ENCODE measurements around the gene LRRN2. TPM values are rescaled to one million over a fixed set of nuclear protein-coding genes. Genes with fewer than 3 reads are reported as not detected.

The LRRN2 gene
- total RNA-seq, 1 experiment from 2014 or later = 5.3 TPM

DNA sequence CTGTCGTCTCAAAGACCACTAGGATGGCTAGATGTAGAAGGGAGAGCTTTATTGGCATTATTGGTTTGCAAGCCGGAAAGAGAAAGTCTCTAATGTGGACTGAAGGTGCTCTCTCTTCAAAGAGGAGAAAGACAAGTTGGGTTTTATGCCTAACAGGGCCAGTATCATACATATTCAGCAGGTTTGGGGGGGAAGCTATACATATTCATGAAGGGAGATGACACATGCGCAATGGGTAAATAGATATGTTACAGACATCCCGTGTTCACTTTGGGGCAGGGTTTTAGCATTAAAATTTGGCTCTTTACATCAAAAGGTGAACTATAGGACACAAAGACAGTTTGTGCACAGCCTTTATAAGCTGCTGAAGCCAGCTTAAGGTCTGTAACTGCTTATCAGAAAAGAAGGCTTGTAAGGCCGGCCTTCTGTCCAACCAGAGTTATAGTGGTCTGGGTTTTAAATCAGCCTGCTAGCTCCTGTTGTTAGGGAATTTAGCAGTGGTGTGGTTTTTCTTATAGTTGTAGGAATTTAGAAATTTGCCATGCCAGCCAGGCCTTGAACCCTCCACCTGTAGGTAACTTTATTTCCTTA lies 46.5 kb upstream of the LRRN2 start:
- ChIA-PET POLR2A (no interaction called here), CTCF (interaction anchor here (1.2 to 2.8 kb wide), 4 partner anchors 14 to 75 kb away, joined by 6 to 23 read pairs (median 10); no protein-coding TSS in a partner anchor)
- TF ChIP-seq ZNF138 (CRISPR knock-in tag; conservative IDR thresholded peaks at IDR 0.05) (no peak), ATF1 (CRISPR knock-in tag; IDR thresholded peaks at IDR 0.05) (no peak), EMX1 (CRISPR knock-in tag; IDR thresholded peaks at IDR 0.05) (no peak), HMGA2 (CRISPR knock-in tag; IDR thresholded peaks at IDR 0.05) (no peak), ERG (CRISPR knock-in tag; IDR thresholded peaks at IDR 0.05) (no peak), IRF1 (CRISPR knock-in tag; IDR thresholded peaks at IDR 0.05) (no peak), NR2C2 (CRISPR knock-in tag; IDR thresholded peaks at IDR 0.05) (no peak), HMGXB4 (CRISPR knock-in tag; IDR thresholded peaks at IDR 0.05) (no peak), E2F5 (CRISPR knock-in tag; IDR thresholded peaks at IDR 0.05) (no peak)
- H3K27ac Mint-ChIP-seq = no peak overlapping the region
- H3K9me3 Mint-ChIP-seq = peaks cover 3% of the 10 kb centered on the region; the same call in 1 of the 2 replicates
- ATAC-seq = no peak
- no peak overlapping the region for H3K4me3 Mint-ChIP-seq
- peaks cover 27% of the 10 kb centered on the region for H3K4me1 Mint-ChIP-seq
- DNase-seq (ENCODE audit: low spot score) = no peak
- no peaks in the 10 kb centered on the region for H3K36me3 Mint-ChIP-seq
- peaks cover 49% of the 10 kb centered on the region for H3K27me3 Mint-ChIP-seq (ENCODE audit: low read depth)

DNA sequence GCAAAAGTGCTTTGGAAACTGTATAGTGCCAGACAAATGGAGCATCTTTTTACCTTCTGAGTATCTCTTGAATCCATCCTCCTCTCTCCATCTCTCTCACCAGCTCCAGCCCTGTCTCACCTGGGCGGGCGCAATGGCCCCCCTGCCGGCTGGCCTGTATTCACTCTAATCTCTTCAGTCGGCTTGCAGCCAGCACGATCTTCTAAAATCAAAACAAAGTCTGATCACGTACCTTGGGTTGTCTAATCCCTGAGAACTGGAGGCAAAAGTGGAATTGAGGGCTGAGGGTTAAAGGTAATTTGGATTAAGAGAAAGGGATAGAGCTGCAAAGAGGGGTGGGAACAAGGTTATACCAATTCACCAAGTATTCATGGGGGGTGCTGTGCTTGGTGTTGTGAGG lies 46.0 kb upstream of the LRRN2 start:
- Mint-ChIP-seq H3K27ac (no peak overlapping the region), H3K4me1 (peaks cover 27% of the 10 kb centered on the region), H3K27me3 (ENCODE audit: low read depth) (peaks cover 48% of the 10 kb centered on the region), H3K9me3 (no peaks in the 10 kb centered on the region), H3K36me3 (no peaks in the 10 kb centered on the region), H3K4me3 (no peak overlapping the region)
- DNase-seq (ENCODE audit: low spot score) (no peak), ATAC-seq (peak; percentile 47)
- CTCF ChIA-PET = interaction anchor here (0.9 to 2.8 kb wide), 4 partner anchors 15 to 76 kb away, joined by 3 to 23 read pairs (median 10); no protein-coding TSS in a partner anchor
- TF ChIP-seq, protein P1, sequence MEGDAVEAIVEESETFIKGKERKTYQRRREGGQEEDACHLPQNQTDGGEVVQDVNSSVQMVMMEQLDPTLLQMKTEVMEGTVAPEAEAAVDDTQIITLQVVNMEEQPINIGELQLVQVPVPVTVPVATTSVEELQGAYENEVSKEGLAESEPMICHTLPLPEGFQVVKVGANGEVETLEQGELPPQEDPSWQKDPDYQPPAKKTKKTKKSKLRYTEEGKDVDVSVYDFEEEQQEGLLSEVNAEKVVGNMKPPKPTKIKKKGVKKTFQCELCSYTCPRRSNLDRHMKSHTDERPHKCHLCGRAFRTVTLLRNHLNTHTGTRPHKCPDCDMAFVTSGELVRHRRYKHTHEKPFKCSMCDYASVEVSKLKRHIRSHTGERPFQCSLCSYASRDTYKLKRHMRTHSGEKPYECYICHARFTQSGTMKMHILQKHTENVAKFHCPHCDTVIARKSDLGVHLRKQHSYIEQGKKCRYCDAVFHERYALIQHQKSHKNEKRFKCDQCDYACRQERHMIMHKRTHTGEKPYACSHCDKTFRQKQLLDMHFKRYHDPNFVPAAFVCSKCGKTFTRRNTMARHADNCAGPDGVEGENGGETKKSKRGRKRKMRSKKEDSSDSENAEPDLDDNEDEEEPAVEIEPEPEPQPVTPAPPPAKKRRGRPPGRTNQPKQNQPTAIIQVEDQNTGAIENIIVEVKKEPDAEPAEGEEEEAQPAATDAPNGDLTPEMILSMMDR (IDR thresholded peaks at IDR 0.05) = no peak
- TF ChIP-seq KAT7 (CRISPR knock-in tag; IDR thresholded peaks at IDR 0.05; ENCODE audit: borderline replicate concordance) (no peak), E2F5 (CRISPR knock-in tag; IDR thresholded peaks at IDR 0.05) (no peak), ELF4 (CRISPR knock-in tag; IDR thresholded peaks at IDR 0.05; ENCODE audit: low read depth) (no peak), JAZF1 (CRISPR knock-in tag; IDR thresholded peaks at IDR 0.05) (no peak), SOX15 (CRISPR knock-in tag; IDR thresholded peaks at IDR 0.05) (no peak), JUN (CRISPR knock-in tag; IDR thresholded peaks at IDR 0.05) (no peak)
- TF ChIP-seq, protein P2, sequence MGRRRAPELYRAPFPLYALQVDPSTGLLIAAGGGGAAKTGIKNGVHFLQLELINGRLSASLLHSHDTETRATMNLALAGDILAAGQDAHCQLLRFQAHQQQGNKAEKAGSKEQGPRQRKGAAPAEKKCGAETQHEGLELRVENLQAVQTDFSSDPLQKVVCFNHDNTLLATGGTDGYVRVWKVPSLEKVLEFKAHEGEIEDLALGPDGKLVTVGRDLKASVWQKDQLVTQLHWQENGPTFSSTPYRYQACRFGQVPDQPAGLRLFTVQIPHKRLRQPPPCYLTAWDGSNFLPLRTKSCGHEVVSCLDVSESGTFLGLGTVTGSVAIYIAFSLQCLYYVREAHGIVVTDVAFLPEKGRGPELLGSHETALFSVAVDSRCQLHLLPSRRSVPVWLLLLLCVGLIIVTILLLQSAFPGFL (CRISPR knock-in tag; IDR thresholded peaks at IDR 0.05; ENCODE audit: borderline replicate concordance) = no peak
- POLR2A ChIA-PET = no interaction called here

All from WTC11 (cell line).